Esophagus muscularis mucosa (tissue), 3 donors: ENCODE data around the gene SERINC2.

Source experiments
- CTCF ChIP-seq, 3 experiments: fragments of 200-600 bp in 2 of 3; fragments of 450-650 bp in 1 of 3; sonication (generic) in 2 of 3; IDR thresholded peaks; one replicate each; pipeline ENCODE4 v1.5.1; 2017 to 2019; ENCODE audit warnings: antibody characterized with exemption in 3 of 3, mild to moderate bottlenecking in 2 of 3, moderate library complexity in 1 of 3
- EP300 ChIP-seq: sonication (generic); formaldehyde crosslinking; IDR thresholded peaks from one replicate; pipeline ENCODE4 v1.6.1; 2017; ENCODE audit warnings: antibody characterized with exemption

GRCh38 chr1:31368611-31369107 lies 44.4 kb upstream of the SERINC2 start:
- no peak for TF ChIP-seq CTCF (IDR thresholded peaks at IDR 0.05)
- no peak for TF ChIP-seq EP300
